PC-9 (cell line): ENCODE results near the gene GALNT9.

Experiments used
- EZH2 ChIP-seq: fragments of 200-600 bp; sonication (generic); IDR thresholded peaks from 2 replicates; pipeline ENCODE4 v1.8.0; 2017; ENCODE audit warnings: antibody characterized with exemption, low read depth
- TF ChIP-seq, protein P1 (sequence below): fragments of 200-600 bp; sonication (generic); conservative IDR thresholded peaks from 2 replicates; pipeline ENCODE4 v1.6.1; 2017; ENCODE audit warnings: mixed run types, antibody characterized with exemption, mild to moderate bottlenecking, moderate library complexity

DNA sequence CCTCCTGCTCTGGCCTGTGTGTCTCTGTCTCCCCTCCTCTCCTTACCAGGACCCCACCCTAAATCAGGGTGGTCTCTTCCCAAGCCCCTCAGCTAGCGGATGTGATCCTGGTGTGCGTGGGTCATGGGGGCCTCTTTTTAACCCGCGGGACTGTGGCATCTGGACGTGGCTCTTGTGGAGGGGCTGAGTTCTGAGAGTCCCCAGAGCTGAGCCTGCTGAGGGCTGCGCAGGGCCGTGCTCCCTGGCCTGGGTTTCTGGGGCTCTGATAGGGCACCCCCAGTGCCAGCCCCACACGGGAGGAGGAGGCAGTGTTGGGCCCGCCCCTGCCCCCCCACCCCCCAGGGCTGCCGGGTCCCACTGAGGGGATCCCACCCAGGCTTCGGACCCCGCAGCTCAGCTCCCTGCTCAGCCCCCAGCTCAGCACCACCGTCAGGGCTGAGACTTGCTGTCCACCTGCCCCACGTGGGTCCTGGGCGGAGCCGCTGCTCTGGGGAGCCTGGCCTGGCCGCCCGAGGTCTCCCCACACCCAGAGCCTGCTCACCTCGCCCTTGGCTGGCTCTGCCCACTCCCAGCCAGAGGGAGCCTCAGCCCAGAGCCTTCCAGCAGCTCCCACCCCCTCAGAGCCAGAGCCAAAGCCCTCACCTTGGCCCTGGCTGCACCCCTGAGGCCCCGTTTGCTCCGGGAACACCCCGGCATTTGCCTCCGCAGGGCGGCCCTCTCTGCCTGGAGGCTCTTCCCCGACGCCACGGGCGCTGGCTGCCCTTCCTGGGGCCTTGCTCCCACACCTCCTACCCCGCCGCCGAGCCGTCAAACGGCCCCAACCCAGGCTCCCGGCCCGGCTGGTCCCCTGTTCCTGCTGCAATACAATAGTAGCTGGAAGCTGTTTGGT, 153.6 kb downstream of the GALNT9 start:
- TF ChIP-seq EZH2 = no peak
- TF ChIP-seq, protein P1, sequence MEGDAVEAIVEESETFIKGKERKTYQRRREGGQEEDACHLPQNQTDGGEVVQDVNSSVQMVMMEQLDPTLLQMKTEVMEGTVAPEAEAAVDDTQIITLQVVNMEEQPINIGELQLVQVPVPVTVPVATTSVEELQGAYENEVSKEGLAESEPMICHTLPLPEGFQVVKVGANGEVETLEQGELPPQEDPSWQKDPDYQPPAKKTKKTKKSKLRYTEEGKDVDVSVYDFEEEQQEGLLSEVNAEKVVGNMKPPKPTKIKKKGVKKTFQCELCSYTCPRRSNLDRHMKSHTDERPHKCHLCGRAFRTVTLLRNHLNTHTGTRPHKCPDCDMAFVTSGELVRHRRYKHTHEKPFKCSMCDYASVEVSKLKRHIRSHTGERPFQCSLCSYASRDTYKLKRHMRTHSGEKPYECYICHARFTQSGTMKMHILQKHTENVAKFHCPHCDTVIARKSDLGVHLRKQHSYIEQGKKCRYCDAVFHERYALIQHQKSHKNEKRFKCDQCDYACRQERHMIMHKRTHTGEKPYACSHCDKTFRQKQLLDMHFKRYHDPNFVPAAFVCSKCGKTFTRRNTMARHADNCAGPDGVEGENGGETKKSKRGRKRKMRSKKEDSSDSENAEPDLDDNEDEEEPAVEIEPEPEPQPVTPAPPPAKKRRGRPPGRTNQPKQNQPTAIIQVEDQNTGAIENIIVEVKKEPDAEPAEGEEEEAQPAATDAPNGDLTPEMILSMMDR = no peak
